Measurements from ENCODE around the gene STAT3.

DNA sequence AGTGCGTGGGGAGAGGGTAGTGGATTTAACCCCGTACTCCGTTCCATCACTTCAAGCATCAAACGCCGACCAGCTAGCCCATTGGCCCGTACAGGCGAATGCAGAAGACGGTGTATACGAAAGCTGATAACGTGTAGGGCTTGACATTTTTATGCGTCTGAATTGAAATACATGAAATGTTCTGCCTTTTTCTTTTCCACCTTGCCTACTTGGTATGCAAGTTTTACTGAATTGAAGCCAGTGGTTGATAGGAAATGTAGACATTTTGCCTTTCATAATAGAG lies 834 bp upstream of the STAT3 start:
- TF ChIP-seq, protein P1, sequence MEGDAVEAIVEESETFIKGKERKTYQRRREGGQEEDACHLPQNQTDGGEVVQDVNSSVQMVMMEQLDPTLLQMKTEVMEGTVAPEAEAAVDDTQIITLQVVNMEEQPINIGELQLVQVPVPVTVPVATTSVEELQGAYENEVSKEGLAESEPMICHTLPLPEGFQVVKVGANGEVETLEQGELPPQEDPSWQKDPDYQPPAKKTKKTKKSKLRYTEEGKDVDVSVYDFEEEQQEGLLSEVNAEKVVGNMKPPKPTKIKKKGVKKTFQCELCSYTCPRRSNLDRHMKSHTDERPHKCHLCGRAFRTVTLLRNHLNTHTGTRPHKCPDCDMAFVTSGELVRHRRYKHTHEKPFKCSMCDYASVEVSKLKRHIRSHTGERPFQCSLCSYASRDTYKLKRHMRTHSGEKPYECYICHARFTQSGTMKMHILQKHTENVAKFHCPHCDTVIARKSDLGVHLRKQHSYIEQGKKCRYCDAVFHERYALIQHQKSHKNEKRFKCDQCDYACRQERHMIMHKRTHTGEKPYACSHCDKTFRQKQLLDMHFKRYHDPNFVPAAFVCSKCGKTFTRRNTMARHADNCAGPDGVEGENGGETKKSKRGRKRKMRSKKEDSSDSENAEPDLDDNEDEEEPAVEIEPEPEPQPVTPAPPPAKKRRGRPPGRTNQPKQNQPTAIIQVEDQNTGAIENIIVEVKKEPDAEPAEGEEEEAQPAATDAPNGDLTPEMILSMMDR (conservative IDR thresholded peaks at IDR 0.05; ENCODE audit: low read depth, low read length) = no peak
- TF ChIP-seq EZH2 (IDR thresholded peaks at IDR 0.05; ENCODE audit: borderline replicate concordance, low read depth, low read length, poor library complexity, severe bottlenecking) = no peak

Data from A673 (cell line).